Dendritic cell treated with granulocyte-macrophage colony-stimulating factor and Interleukin-4, amounts not matched to agents 40 ng/mL and 50 ng/mL, for 4 days (primary cell): ENCODE results near the gene KHSRP.
"Not testable (repeated sequence)": the region's sequence is repeated elsewhere in the genome, so short reads cannot be mapped to it uniquely, and the experiment has no call there.

Experiments used
- H3K27ac Mint-ChIP-seq: one replicate; pipeline ENCODE4 v1.8.0; 2022; ENCODE audit warnings: mild to moderate bottlenecking, mixed read lengths
- H3K27me3 Mint-ChIP-seq: one replicate; pipeline ENCODE4 v1.8.0; 2022; ENCODE audit warnings: mild to moderate bottlenecking, mixed read lengths
- H3K36me3 Mint-ChIP-seq: one replicate; pipeline ENCODE4 v1.8.0; 2022; ENCODE audit warnings: low read depth, mixed read lengths
- H3K4me1 Mint-ChIP-seq: one replicate; pipeline ENCODE4 v1.8.0; 2022; ENCODE audit warnings: low read depth, mixed read lengths
- H3K4me3 Mint-ChIP-seq: one replicate; pipeline ENCODE4 v1.8.0; 2022; ENCODE audit warnings: mild to moderate bottlenecking, moderate library complexity, mixed read lengths
- H3K9me3 Mint-ChIP-seq: one replicate; pipeline ENCODE4 v1.8.0; 2022; ENCODE audit warnings: mixed read lengths
- intact Hi-C: fragments of 100-400 bp; cut with micrococcal nuclease; formaldehyde crosslinking; loops from one replicate; pipeline ENCODE4 v1.15.0; 2022

Gene KHSRP

GRCh38 chr19:6433663-6434062, 9.1 kb upstream of the KHSRP start, which contains the start of gene SLC25A41:
SLC25A41 (minus strand) TSS chr19:6433763; CDS start chr19:6433693, 70 bp downstream.
- H3K9me3 Mint-ChIP-seq: no peaks in the 10 kb centered on the region
- H3K27ac Mint-ChIP-seq: no peak within 1 kb of the TSS
- no peaks in the 10 kb centered on the region for H3K36me3 Mint-ChIP-seq
- no peak within 1 kb of the TSS for H3K4me3 Mint-ChIP-seq
- intact Hi-C loops: no loop called here
- H3K4me1 Mint-ChIP-seq: peaks cover 5% of the 10 kb centered on the region
- H3K27me3 Mint-ChIP-seq: peaks cover 22% of the 10 kb centered on the region

DNA sequence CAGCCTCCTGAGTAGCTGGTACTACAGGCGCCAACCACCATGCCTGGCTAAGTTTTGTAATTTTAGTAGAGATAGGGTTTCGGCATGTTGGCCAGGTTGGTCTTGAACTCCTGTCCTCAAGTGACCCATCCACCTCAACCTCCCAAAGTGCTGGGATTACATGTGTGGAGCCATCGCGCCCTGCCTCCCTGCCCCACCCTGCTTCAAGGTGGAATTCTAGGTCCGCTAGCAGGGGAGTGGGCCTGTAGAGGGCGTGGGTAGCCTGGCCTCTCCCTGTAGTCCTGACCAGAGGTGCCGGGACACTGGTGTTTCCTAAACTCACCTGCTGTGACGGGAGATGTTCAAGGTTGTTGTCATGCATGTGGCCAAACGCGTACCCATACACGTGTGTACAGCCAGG, 8.6 kb upstream of the KHSRP start:
- H3K9me3 Mint-ChIP-seq: no peaks in the 10 kb centered on the region
- intact Hi-C loops: no loop called here
- peaks cover 5% of the 10 kb centered on the region for H3K4me1 Mint-ChIP-seq
- H3K36me3 Mint-ChIP-seq: no peaks in the 10 kb centered on the region
- no peak overlapping the region for H3K27ac Mint-ChIP-seq
- peaks cover 19% of the 10 kb centered on the region for H3K27me3 Mint-ChIP-seq
- no peak overlapping the region for H3K4me3 Mint-ChIP-seq

DNA sequence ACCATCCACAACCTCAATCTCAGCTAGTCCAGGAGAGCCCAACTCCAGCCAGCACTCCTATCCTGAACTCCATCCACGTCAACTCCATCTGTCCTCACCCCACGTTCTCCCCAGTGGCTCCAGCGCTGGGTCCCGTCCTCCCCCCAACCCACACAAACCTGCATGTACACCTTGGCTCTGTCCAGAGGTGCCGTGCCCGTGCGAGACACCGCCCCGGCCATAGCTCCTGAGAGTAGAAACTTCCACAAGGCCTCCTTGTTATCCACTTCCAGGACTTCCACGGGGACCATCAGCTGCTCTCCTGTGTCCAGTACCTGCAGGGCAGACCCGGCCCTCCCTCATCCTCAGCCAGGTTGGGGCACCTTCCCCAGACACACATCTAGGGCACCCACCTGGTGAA, 7.3 kb upstream of the KHSRP start:
- Mint-ChIP-seq H3K4me1 (peaks cover 5% of the 10 kb centered on the region), H3K27me3 (peaks cover 16% of the 10 kb centered on the region), H3K9me3 (no peaks in the 10 kb centered on the region), H3K4me3 (no peak overlapping the region), H3K27ac (no peak overlapping the region), H3K36me3 (no peaks in the 10 kb centered on the region)
- intact Hi-C loops: no loop called here

DNA sequence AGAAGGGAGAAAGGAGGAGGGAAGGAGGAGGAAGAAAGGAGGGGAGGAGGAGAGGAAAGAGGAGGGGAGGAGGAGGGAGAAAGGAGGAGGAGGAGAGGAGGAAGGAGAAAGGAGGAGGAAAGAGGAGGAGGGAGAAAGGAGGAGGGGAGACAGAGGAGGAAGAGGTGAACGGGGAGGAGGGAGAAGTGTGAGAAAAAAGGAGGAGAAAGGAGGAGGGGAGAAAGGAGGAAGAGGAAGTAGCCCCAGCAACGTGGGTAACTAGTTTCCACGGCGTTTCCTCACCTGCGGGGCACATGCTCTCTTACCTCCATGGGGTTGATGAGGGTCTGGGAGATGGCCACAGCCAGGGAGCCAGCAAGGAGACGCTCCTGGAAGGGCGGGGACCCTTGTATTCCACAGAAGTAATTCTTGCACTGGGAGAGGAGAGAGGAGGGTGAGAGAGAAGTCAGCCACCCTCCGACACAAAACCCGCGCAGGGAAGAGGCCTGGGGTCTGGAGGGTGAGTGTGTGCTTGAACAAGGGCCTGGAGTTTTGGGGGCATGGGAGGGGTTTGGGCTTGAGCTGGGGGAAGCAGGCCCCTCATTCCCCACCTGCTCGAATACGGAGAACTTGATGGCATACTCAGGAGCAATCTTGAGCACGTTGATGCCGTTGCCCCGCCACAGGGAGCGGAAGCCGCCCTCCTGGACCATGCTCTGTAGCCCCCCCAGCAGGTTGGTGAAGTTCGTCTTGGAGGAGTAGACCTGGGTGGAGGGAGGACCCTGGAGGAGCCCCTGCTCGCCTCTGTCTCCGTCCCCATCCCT, 5.0 kb upstream of the KHSRP start:
- peaks cover 13% of the 10 kb centered on the region for H3K27me3 Mint-ChIP-seq
- no peak overlapping the region for H3K27ac Mint-ChIP-seq
- H3K4me3 Mint-ChIP-seq: no peak overlapping the region
- intact Hi-C loops: no loop called here
- peaks cover 14% of the 10 kb centered on the region for H3K4me1 Mint-ChIP-seq
- no peaks in the 10 kb centered on the region for H3K9me3 Mint-ChIP-seq
- no peaks in the 10 kb centered on the region for H3K36me3 Mint-ChIP-seq

- H3K9me3 Mint-ChIP-seq, H3K36me3 Mint-ChIP-seq, H3K4me3 Mint-ChIP-seq, H3K27ac Mint-ChIP-seq, intact Hi-C loops: not testable (repeated sequence)
- Mint-ChIP-seq H3K4me1 (peaks cover 15% of the 10 kb centered on the region), H3K27me3 (peaks cover 13% of the 10 kb centered on the region)
Observed at GRCh38 chr19:6428692-6429418, 4.2 kb upstream of the KHSRP start.

GRCh38 chr19:6427131-6427530, 2.5 kb upstream of the KHSRP start:
- intact Hi-C loops: no loop called here
- peaks cover 32% of the 10 kb centered on the region for H3K4me1 Mint-ChIP-seq
- H3K4me3 Mint-ChIP-seq: no peak overlapping the region

DNA sequence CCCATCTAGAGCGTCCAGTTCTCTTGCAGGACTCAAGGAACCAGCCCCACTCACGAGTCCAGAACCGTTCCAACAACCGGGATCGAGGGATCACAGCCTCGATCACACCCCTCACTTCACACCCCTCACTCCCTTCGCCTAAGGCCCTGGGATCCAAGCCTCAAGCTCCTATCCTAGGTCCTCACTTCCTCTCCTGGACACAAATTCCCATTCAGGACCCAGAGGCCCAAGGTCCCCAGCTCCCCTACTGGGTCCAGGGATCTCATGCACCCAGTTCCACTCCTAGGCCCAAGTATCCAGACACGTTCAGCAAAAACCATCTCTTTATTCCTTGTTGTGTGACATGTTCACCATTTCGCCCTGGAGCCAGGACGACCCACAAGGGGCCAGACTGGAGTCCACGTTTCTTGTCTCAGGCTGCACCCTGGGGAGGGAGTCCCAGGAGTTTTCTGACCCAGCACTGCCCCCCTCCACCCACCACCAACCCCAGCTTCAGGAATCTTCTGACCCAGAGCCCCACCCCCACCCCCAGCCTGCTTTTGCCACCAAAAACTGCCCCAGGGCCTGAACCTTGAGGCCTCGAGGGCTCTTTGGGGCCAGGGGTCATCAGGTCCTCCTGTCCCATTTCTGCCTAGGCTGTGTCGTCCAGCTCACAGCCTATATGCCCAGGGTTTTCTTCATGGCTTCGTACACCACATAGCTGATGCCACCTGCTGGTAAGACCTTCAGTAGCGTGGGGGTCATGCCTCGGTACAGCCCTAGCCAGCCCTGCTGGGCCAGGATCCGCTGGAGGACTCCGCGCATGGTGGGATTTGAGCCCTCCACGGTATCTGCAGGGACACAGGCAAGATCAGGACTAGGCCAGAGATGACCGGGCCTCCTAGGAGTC, 1.4 kb upstream of the KHSRP start:
- peaks cover 44% of the 10 kb centered on the region for H3K4me1 Mint-ChIP-seq
- peaks cover 27% of the 10 kb centered on the region for H3K36me3 Mint-ChIP-seq
- no peaks in the 10 kb centered on the region for H3K9me3 Mint-ChIP-seq
- peak overlapping the region; percentile 73 for H3K4me3 Mint-ChIP-seq
- H3K27ac Mint-ChIP-seq: peak overlapping the region; percentile 95
- intact Hi-C loops: loop anchor here (2.0 kb wide), 1 partner anchor 33 kb away; the partner anchor contains the start of gene GTF2F1
- H3K27me3 Mint-ChIP-seq: peaks cover 9% of the 10 kb centered on the region

More at GRCh38 chr19:6427131-6427530, 2.5 kb upstream of the KHSRP start:
- Mint-ChIP-seq H3K9me3 (no peaks in the 10 kb centered on the region), H3K27ac (no peak overlapping the region), H3K36me3 (peaks cover 16% of the 10 kb centered on the region), H3K27me3 (peaks cover 12% of the 10 kb centered on the region)

- peak overlapping the region; percentile 73 for H3K4me3 Mint-ChIP-seq
Observed at GRCh38 chr19:6424939-6425731, 524 bp upstream of the KHSRP start.

GRCh38 chr19:6423499-6424194, 964 bp downstream of the KHSRP start:
- peak overlapping the region; percentile 73 for H3K27ac Mint-ChIP-seq
- H3K36me3 Mint-ChIP-seq: peaks cover 50% of the 10 kb centered on the region
- H3K4me3 Mint-ChIP-seq: peak overlapping the region; percentile 88
- H3K9me3 Mint-ChIP-seq: no peaks in the 10 kb centered on the region
- intact Hi-C loops: loop anchor here (2.0 to 5.0 kb wide), 2 partner anchors 31 to 51 kb away; partner anchors contain the start of genes ALKBH7 and GTF2F1
- no peaks in the 10 kb centered on the region for H3K27me3 Mint-ChIP-seq
- peaks cover 50% of the 10 kb centered on the region for H3K4me1 Mint-ChIP-seq

More at GRCh38 chr19:6424939-6425731, 524 bp upstream of the KHSRP start:
- Mint-ChIP-seq H3K4me1 (peaks cover 52% of the 10 kb centered on the region), H3K27me3 (peaks cover 4% of the 10 kb centered on the region), H3K36me3 (peaks cover 36% of the 10 kb centered on the region), H3K9me3 (no peaks in the 10 kb centered on the region), H3K27ac (peak overlapping the region; percentile 95)
- intact Hi-C loops: loop anchor here (2.0 to 5.0 kb wide), 2 partner anchors 32 to 53 kb away; partner anchors contain the start of genes ALKBH7 and GTF2F1

- Mint-ChIP-seq H3K4me3 (no peak overlapping the region), H3K4me1 (peaks cover 50% of the 10 kb centered on the region), H3K27me3 (no peaks in the 10 kb centered on the region), H3K36me3 (peaks cover 73% of the 10 kb centered on the region), H3K27ac (peak overlapping the region; percentile 22), H3K9me3 (no peaks in the 10 kb centered on the region)
- intact Hi-C loops: loop anchor here (5.0 kb wide), 1 partner anchor 49 kb away; the partner anchor contains the start of gene ALKBH7
Observed at GRCh38 chr19:6421075-6422014, 3.3 kb downstream of the KHSRP start.

- H3K4me1 Mint-ChIP-seq: peaks cover 37% of the 10 kb centered on the region
- peak overlapping the region; percentile 14 for H3K27ac Mint-ChIP-seq
- H3K4me3 Mint-ChIP-seq: no peak overlapping the region
- H3K36me3 Mint-ChIP-seq: peaks cover 96% of the 10 kb centered on the region
- H3K9me3 Mint-ChIP-seq: no peaks in the 10 kb centered on the region
- intact Hi-C loops: no loop called here
- no peaks in the 10 kb centered on the region for H3K27me3 Mint-ChIP-seq
Observed at GRCh38 chr19:6418562-6418932, 6.1 kb downstream of the KHSRP start.
